NAMALWA (cell line): ENCODE measurements around the gene ELOF1.
"Not testable (repeated sequence)": the region's sequence is repeated elsewhere in the genome, so short reads cannot be mapped to it uniquely, and the experiment has no call there.

Experiments used
- DNase-seq: peaks from one replicate; pipeline ENCODE4 v3.0.0-alpha.2; 2015; ENCODE audit warnings: low spot score

ELOF1 gene

DNA sequence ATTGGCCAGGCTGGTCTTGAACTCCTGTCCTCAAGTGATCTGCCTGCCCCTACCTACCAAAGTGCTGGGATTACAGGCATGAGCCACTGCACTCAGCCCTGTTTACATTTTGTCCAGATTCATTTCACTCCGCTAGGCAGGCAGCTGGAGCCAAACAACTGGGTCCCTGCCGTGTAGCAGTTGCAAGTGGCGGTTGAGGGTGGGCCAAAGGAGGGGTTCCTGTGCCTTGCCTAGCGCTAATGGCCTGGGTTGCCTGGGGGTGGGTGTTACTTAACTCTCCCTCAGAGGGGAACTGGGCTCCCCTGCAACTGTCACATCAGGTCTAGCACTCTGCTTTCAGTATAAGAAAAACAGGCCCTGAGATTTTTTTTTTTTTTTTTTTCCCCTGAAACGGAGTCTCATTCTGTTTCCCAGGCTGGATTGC lies 11.0 kb upstream of the ELOF1 start:
- peak; percentile 31 for DNase-seq

DNA sequence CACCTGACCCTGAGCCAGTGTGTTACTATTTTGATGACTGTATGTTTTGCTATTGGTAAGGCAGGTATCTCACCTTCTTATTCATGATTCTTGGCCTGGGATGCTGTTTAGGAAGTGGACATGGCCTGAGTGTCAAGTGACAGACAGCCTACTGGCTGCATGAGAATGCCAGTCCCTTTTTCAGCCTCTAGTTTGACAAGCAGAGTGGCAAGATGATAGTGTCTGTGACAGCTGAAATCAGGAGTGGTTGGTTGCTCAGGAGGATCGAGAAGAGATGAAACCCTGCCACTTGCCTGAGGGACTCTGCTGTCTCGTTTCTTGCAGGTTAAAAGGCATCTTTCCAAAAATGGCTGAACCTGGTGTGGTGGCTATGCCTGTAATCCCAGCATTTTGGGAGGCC lies 7.1 kb upstream of the ELOF1 start:
- DNase-seq = no peak

DNA sequence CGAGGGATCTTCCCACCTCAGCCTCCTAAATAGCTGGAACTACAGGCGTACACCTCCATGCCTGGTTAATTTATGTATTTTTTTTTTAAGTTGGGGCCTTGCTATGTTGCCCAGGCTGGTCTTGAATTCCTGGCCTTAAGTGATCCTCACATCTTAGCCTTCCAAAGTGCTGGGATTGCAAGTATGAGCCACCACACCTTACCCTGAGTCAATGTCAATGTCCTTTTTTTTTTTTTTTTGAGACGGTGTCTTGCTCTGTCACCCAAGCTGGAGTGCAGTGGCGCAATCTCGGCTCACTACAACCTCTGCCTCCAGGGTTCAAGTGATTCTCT lies 6.6 kb upstream of the ELOF1 start:
- not testable (repeated sequence) for DNase-seq

DNA sequence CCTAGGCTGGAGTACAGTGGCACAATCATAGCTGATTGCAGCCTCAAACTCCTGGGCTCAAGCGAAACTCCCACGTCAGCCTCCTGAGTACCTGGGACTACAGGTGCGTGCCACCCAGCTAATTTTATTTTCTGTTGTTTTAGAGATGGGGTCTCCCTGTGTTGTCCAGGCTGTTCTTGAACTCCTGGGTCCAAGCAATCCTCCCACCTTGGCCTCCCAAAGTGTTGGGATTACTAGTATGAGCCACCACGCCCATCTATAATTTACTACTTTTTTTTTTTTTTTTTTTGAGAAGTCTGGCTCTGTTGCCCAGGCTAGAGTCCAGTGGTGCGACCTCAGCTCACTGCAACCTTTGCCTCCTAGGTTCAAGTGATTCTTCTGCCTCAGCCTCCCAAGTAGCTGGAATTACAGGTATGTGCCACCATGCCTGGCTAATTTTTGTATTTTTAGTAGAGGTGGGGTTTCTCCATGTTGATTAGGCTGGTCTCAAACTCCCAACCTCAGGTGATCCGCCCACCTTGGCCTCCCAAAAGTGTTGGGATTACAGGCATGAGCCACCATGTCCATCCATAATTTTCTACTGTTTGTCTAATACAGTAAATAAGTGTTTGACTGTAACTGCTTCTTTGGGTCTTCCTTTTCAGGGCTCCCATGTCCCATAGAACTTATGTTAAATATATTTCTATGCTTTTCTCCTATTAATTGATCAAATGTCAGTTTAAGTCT lies 5.2 kb upstream of the ELOF1 start:
- DNase-seq = not testable (repeated sequence)

DNA sequence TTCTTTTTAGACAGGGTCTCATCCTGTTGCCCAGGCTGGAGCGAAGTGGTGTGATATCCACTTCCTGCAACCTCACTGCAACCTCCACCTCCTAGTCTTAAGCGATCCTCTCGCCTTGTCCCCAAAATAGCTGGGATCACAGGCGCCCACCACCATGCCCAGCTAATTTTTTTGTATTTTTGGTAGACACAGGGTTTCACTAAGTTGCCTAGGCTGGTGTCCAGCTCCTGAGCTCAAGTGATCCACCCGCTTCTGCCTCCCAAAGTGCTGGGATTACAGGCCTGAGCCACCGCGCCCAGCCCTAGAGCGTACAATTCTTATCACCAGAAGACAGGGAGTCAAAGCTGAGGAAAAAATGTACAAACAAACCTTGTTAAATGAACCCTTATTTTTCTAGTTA lies 4.5 kb upstream of the ELOF1 start:
- DNase-seq = no peak

DNA sequence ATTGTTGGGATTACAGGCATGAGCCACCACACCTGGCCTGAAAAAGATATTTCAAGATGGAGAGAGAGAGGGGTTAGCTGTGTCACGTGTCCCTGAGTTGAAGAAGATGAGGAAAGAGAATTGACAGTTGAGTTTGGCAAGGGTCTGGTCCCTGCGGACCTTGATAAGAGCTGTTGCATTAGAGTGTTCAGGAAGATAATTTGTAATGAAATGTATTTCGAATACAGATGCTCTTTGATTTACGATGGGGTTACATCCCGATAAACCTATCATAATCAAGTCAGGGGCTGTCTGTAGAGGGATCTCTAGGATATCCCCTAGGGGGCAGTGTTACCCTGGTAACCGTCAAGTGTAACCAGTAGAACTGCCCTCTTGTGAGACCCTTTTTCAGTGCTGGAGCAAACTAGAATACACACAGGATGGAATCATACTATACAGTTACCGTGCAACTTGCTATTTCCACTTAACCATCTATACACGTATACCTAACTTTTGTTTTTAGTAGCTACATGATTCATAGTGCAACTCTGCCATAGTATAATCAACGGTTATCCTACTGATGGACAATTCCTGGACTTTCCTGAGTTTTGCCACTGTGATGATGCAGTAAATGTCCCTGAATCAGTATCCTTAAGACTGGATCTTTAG lies 1.5 kb upstream of the ELOF1 start:
- peak; percentile 92 for DNase-seq

DNA sequence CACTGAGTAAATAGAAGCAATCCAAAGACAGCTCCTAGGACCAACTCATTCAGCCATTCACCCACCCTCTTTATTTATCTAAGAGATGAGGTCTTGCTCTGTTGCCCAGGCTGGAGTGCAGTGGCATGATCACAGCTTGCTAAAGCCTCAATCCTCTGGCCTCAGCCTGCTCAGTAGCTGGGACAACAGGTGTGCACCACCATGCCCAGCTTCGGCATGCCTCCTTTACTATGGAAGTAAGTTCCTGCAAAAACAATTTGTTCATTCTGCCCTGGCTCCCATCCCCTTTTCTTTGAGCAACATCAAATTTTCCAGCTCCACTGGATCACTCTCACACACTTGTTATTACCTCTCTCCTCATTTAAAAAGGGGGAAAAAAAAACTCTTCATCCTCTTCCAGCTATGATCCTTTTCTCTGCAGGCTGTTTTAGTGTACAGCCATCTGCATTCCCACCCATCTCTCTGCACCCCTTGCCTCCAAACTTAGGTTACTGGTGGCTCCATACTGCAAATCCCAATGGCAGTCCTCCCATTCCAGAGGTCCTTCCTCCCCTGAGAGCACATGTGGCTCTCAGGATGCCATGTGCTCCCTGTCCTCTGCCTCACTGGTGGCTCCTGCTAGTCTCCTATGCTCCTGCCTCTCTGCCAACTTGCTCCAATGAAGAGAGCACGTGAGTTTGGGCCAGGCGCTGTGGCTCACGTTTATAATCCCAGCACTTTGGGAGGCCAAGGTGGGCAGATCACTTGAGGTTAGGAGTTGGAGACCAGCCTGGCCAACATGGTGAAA lies 2.2 kb downstream of the ELOF1 start:
- no peak for DNase-seq

DNA sequence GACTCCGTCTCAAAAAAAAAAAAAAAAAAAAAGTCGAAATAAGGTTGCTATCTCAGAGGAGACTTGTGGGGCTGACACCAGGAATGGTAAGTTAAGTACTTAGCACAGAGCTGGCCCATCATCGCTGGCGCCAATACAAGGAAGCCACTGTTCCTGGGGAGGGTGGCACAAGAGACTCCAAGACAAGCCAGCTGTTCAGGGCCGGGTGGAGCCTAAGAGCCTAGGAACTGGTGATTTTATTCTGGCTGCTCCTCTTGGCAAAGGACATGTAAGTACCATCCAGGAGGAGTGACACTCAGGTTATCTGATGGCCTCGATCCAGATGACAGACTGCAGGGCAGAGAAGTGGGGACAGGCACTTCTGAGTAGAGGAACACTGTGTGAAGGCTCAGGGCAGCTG lies 3.8 kb downstream of the ELOF1 start:
- DNase-seq = no peak

DNA sequence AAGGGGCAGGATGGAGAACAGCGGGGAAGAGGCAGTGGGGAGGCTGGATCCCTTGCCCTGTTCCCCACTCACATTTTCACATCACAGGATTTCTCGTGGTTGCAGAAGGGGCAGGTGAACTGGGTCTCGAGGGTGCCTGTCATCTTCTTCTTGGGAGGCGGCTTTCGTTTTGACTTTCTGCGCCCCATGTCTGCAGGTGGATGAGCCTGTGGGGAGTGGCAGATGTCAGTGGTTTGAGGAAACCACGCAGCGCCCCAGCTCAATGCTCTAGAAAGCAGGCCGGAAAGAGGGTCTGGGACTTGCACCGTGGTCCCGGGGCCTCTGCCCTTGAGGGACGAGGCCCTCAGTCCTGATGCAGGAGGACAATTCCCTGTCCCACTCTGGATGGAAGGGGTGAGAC lies 4.9 kb downstream of the ELOF1 start:
- DNase-seq = peak; percentile 53

DNA sequence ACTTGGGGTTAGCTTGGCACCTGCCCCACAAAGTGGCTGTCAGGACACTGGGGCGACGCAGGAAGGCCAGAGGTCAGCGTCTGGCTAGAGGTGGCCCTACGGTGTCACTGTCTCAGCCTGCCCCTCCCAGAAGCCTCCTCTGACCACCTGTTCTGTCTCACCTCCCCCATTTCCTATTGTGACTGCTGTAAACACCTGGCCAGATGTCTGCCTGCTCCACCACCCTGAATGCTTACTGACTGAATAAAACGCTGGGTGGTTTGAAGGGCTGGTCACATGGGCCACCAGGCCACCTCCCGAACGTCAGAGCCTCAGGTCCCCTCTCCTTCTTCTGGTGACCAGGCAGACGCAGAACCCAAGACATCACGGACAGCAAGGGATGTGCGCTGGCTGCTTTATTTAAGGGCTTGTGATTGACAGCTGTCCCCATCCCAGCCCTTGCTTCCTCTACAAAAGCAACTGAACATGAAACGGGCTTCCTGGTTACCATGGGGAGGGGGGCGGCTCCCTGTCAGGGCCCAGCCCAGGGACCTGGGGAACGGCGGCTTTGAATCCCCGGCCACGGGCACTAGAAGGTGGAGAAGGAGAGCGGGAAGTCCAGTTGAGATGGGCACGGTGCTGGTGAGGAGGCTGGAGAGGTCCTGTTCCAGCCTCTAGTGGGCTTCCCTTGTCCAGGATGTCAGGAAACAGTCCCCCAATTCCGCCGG lies 6.2 kb downstream of the ELOF1 start:
- DNase-seq = no peak

DNA sequence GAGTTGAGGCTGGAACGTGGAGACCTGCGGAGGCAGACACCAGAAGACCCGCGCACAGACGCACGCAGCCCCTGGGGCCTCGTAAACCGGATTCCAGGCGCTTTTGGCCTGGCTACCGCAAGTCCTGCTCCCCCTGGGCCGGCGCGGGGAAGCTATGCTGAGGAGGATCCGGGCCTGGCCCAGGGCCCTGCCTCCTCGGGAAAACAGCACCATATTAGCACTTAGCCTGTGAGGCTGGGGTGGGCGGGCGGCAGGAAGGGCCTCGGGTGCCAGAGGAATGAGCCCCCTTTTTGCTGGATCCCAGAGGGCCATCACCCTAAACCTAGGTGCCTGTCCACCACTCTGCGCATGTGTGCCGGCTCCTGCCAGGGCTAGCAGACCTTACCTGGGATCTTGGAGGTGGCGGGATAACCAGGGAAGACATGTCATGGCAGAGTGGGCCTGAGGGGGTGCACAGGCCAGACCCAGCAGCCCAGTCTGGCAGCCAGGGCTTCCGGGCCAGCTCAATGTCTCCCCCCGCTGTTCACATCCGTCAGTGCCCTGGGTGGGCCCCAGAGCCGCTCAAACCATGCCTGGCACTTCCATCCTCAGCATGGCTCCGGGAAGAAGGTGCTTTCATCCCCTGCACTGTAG lies 7.3 kb downstream of the ELOF1 start:
- DNase-seq = no peak

DNA sequence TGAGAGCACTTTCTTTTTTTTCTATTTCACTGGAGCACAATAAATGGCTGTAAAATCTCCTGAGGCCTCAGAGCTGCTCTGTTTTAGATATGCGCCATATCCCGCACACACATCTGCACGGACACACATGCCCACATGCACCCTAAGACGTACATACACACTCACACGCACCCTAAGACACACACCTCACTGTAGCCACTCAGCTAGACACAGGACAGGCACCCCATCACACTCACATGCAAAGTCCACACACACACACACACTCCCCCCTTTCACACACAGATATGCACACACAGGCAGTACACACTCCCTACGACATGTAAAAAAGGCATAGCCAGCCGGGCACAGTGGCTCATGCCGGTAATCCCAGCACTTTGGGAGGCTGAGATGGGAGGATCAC lies 8.8 kb downstream of the ELOF1 start:
- DNase-seq = no peak

DNA sequence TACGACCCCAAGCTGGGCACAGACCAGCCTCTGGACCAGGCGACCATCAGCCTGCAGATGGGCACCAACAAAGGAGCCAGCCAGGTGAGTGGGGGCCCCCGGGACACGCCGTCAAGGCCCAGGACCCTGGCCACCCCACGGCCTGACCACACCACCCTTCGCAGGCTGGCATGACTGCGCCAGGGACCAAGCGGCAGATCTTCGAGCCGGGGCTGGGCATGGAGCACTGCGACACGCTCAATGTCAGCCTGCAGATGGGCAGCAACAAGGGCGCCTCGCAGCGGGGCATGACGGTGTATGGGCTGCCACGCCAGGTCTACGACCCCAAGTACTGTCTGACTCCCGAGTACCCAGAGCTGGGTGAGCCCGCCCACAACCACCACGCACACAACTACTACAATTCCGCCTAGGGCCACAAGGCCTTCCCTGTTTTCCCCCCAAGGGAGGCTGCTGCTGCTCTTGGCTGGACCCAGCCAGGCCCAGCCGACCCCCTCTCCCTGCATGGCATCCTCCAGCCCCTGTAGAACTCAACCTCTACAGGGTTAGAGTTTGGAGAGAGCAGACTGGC lies 9.6 kb downstream of the ELOF1 start:
- no peak for DNase-seq

DNA sequence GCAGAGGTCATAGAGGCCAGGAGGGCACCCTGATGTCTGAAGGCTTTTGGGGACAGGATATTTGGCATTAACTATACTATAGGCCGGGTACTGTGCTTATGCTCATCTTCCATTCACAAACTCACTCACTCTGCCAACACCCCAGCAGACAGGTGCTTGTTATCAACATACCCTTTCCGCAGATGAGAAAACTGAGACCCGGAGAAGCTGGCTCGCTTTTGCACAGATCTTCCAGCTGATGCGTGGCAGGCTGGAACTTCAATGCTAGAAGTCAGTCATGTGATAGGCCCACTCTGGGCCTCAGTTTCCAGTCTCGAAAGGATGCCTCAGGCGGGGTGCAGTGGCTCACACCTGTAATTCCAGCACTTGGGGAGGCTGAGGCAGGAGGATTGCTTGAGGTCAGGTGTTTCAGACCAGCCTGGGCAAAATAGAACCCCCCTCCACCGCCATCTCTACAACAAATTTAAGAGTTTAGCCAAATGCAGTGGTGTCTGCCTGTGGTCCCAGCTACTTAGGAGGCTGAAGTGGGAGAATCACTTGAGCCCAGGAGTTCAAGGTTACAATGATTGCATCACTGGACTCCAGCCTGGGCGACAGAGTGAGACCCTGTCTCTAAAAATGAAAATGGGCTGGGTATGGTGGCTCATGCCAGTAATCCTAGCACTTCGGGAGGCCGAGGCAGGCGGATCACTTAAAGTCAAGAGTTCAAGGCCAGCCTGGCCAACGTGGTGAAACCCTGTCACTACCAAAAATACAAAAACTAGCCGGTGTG lies 10.9 kb downstream of the ELOF1 start:
- no peak for DNase-seq

DNA sequence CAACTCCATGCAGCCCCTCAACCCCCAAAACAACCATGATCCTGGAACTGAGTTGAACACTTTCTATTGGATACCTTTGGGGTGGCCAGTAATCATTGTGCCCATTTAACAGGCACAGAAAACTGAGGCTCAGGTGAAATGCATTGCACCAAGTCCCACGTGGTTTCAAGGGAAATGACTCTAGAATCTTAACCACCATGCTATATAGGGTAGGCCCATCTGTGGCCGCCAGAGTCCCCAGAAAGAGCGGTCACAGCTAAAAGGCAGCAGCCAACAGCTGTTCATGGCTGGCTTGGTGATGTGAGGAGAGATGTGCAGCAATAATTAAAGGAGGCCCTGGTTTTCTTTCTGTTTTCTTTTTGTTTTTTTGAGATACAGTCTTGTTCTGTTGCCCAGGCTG lies 17.8 kb downstream of the ELOF1 start:
- DNase-seq = peak; percentile 76

DNA sequence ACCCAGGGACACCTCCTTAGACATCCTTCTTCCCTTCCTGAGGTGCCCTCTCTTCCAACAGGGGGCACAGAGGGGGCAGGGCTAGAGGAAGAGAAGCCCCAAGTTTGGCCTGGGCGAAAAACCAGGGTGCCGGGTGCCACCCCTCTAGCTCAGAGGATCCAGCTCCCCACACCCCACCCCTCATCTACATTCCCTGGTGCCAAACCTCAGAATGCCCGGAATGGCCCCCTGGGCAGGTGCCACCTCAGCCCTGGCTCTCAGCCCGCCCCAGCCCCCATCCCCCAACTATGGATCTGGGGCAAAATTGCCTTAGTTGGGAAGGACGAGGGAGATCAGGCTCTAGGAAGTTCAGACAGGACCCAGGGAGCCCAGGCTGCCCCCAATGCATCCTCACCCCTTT lies 18.4 kb downstream of the ELOF1 start:
- DNase-seq = no peak

DNA sequence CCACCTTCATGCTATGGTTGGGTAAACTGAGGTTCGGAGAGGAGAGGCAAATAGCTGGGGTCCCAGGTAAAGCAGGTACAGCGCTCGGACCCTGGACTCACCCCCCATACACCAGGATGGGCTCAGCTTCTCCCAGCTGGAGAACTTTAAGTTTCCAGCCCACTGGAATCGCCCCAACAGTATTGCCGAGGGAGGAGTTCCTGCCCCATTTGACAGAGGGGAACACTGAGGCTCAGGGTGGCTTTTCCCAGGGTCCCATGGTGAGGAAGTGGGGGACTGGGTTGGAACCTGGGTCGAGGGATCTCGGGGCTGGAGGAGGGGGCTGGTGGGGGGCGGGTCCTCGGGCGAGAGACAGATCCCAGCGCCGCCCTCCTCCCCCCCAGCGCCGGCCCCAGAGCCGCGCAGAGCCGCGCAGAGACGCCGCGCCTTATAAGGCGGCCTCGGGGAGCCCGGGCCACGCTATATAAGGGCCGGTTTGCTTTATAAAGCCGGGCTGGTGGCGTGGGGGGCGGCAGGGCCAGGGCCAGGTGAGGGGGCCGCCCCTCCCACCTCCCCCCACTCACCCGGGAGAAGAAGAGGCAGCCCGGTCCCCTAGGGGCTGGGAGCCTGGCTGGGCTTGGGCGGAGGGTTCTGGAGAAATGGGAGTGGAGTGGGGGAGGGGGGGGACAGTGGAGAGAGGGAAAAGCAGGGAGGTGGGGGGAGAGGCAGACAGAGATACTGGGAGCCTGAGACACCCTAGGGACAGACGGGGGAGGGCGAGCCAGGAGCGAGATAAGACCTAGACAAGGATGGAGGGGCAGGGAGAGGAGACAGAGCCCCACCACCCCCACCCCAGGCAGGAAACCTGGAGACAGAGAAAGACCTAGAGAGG lies 19.3 kb downstream of the ELOF1 start:
- DNase-seq = no peak

DNA sequence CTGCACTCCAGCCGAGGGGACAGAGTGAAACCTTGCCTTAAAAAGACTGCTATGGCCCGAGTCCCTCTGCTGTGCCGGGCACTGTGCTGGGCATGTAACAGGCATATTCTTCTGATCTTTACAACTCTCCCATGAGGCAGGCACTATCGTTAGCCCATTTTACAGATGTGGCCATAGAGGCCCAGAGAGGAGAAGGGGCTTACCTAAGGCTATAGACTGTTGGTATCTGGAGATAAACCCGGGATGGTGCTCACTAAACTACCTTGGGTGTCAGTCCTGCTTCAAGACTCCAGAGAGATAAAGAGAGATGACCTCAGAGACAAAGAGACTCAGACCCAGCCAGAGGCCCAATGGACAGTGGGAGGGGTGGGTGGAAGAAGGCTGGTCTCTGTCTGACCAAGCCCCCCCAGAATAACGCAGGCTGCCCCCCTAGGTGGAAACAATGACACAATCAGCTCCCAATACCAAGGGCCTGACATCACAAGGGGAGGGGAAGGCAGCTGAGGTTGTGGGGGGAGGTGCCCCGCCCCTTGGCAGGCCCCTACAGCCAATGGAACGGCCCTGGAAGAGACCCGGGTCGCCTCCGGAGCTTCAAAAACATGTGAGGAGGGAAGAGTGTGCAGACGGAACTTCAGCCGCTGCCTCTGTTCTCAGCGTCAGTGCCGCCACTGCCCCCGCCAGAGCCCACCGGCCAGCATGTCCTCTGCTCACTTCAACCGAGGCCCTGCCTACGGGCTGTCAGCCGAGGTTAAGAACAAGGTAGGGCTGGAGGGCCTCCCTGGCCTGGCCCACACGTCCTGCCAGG lies 20.6 kb downstream of the ELOF1 start, which contains the start of gene CNN1:
Gene CNN1 (plus strand): TSS at position 620 of the 805 bp plus-strand sequence. CDS start 77 bp downstream, at position 697.
- DNase-seq = no peak
